GM21737 (cell line): Measurements from ENCODE around the gene ZNF263.
A peak's percentile ranks its signal among the peaks of the same experiment; 100 is the strongest.
"Not testable (repeated sequence)": the region's sequence is repeated elsewhere in the genome, so short reads cannot be mapped to it uniquely, and the experiment has no call there.

ENCODE experiments used
- ATAC-seq: cut with Tn5 transposase; IDR thresholded peaks from one replicate; pipeline ENCODE4 v1.9.1; 2021; ENCODE audit warnings: mild to moderate bottlenecking, moderate library complexity; ENCODE audit not compliant: unreplicated experiment

The ZNF263 gene

GRCh38 chr16:3266873-3267537, 16.3 kb upstream of the ZNF263 start:
- ATAC-seq = no peak

- no peak for ATAC-seq
These were observed 15.0 kb upstream of the ZNF263 start for GRCh38 chr16:3268294-3268693.

- ATAC-seq = not testable (repeated sequence)
These were observed 12.6 kb upstream of the ZNF263 start for GRCh38 chr16:3270718-3271117.

GRCh38 chr16:3271281-3271680, 12.0 kb upstream of the ZNF263 start:
- not testable (repeated sequence) for ATAC-seq

GRCh38 chr16:3274490-3274889, 8.8 kb upstream of the ZNF263 start:
- ATAC-seq = no peak

GRCh38 chr16:3274947-3275346, 8.3 kb upstream of the ZNF263 start:
- no peak for ATAC-seq

GRCh38 chr16:3276679-3277078, 6.6 kb upstream of the ZNF263 start:
- no peak for ATAC-seq

- no peak for ATAC-seq
These were observed 2.0 kb upstream of the ZNF263 start for GRCh38 chr16:3281222-3281820.

- ATAC-seq = peak; percentile 19
These were observed 1.1 kb upstream of the ZNF263 start for GRCh38 chr16:3282103-3282729.

- ATAC-seq = no peak
These were observed 504 bp downstream of the ZNF263 start for GRCh38 chr16:3283543-3284447.

GRCh38 chr16:3285131-3285530, 1.8 kb downstream of the ZNF263 start:
- ATAC-seq = no peak

GRCh38 chr16:3289998-3290673, 6.8 kb downstream of the ZNF263 start:
- no peak for ATAC-seq

- ATAC-seq = no peak
These were observed 9.3 kb downstream of the ZNF263 start for GRCh38 chr16:3292604-3293003.

- ATAC-seq = no peak
These were observed 11.9 kb downstream of the ZNF263 start for GRCh38 chr16:3295209-3295608.

- ATAC-seq = no peak
These were observed 12.5 kb downstream of the ZNF263 start for GRCh38 chr16:3295783-3296182.

GRCh38 chr16:3304370-3304769, 21.1 kb downstream of the ZNF263 start:
- no peak for ATAC-seq

GRCh38 chr16:3305109-3306068, 22.1 kb downstream of the ZNF263 start, which contains the start of the genes TIGD7 and ZNF75A:
TIGD7 (minus strand) TSS chr16:3305430; CDS start chr16:3300614, 4,816 bp downstream.
ZNF75A (plus strand) TSS chr16:3305497; CDS start chr16:3308429, 2,932 bp downstream.
- ATAC-seq = peak; percentile 95

- no peak for ATAC-seq
These were observed 22.8 kb downstream of the ZNF263 start for GRCh38 chr16:3306078-3306477.

- ATAC-seq = no peak
These were observed 28.2 kb downstream of the ZNF263 start for GRCh38 chr16:3311496-3311895.
